ENCODE data around the gene TNRC18. TPM values are rescaled to one million over a fixed set of nuclear protein-coding genes. Genes with fewer than 3 reads are reported as not detected.
"Not testable (repeated sequence)": the region's sequence is repeated elsewhere in the genome, so short reads cannot be mapped to it uniquely, and the experiment has no call there.

TNRC18 gene
- total and polyA plus RNA-seq, 4 donors: 2.3 to 37.1 (median 20.4) TPM

DNA sequence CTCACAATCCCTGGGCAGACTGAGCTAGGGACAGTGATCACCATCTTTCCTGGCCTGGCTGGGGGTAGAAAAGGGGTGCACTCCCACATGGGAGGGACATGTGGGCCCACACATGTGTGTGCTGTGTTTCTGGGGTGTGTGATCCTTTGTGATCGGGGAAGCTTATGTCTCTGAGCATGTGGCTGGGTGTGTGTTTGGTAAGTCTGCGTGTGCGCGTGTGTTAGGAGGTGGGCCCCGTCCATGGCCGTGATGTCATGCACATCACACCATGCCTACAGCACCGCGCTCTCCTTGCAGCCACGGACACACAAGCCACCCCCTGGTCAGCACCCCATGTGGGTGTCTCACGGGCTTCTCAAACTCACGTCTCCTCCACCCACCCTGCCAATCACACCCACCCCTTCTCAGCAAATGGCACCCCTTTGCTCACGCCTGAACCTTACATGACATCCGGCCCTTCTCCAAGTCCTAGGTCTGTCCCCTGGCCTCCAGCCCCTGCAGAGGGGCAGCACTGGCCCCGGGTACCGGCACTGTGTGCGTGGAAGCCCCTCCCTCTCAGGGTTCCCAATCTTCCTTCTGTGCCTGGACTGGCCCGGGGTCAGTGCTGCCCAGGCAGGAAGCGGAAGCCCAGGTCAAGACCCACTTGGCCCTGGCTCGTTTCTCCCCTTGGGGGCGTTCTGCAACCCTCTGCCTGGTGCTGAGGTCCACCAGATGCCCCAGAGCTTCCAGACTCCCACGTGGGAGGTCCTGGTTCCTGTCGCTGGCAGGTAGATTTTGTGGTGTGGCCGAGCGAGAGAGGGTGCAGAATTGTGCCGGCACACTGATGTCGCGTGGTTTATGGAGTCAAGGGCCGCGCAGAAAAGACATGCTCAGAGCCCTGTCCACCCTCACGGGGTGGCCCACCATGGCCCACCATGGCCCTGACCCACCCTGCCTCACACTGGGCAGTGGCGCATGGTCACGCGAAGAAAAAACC is 128.3 kb downstream of the TNRC18 start:
- no peak for DNase-seq (ENCODE audit: low spot score)
- Histone ChIP-seq H3K27ac (ENCODE audit: low read depth in 1 of 2, low read length in 2 of 2) (no peak overlapping the region), H3K36me3 (ENCODE audit: control insufficient read depth in 4 of 4, insufficient read depth in 3 of 4, low read depth in 1 of 4, low read length in 3 of 4) (no peaks in the 10 kb centered on the region), H3K4me1 (ENCODE audit: control insufficient read depth in 4 of 4, insufficient read depth in 4 of 4, low read length in 3 of 4) (no peaks in the 10 kb centered on the region), H3K4me3 (ENCODE audit: low read depth in 1 of 3, low read length in 3 of 3) (no peak overlapping the region), H3K27me3 (ENCODE audit: control insufficient read depth in 4 of 4, insufficient read depth in 4 of 4, low read length in 3 of 4) (no peaks in the 10 kb centered on the region), H3K9me3 (ENCODE audit: control insufficient read depth in 4 of 4, low read length in 3 of 4) (no peaks in the 10 kb centered on the region), H3K9ac (ENCODE audit: low read depth in 1 of 2, low read length in 2 of 2) (no peak overlapping the region)
- 87% methylated on average over 33 of the region's 33 CpGs for WGBS
- TF ChIP-seq, protein P1, sequence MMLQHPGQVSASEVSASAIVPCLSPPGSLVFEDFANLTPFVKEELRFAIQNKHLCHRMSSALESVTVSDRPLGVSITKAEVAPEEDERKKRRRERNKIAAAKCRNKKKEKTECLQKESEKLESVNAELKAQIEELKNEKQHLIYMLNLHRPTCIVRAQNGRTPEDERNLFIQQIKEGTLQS (IDR thresholded peaks at IDR 0.05): no peak
- TF ChIP-seq SP1 (IDR thresholded peaks at IDR 0.05): no peak
- no peak for TF ChIP-seq RAD21 (IDR thresholded peaks at IDR 0.05)
- no peak for TF ChIP-seq FOXA2 (IDR thresholded peaks at IDR 0.05)
- TF ChIP-seq TAF1 (conservative IDR thresholded peaks at IDR 0.05): no peak
- no peak for TF ChIP-seq HNF4G (IDR thresholded peaks at IDR 0.05)
- TF ChIP-seq YY1 (IDR thresholded peaks at IDR 0.05): no peak
- TF ChIP-seq, protein P2, sequence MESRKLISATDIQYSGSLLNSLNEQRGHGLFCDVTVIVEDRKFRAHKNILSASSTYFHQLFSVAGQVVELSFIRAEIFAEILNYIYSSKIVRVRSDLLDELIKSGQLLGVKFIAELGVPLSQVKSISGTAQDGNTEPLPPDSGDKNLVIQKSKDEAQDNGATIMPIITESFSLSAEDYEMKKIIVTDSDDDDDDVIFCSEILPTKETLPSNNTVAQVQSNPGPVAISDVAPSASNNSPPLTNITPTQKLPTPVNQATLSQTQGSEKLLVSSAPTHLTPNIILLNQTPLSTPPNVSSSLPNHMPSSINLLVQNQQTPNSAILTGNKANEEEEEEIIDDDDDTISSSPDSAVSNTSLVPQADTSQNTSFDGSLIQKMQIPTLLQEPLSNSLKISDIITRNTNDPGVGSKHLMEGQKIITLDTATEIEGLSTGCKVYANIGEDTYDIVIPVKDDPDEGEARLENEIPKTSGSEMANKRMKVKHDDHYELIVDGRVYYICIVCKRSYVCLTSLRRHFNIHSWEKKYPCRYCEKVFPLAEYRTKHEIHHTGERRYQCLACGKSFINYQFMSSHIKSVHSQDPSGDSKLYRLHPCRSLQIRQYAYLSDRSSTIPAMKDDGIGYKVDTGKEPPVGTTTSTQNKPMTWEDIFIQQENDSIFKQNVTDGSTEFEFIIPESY (IDR thresholded peaks at IDR 0.05): no peak

DNA sequence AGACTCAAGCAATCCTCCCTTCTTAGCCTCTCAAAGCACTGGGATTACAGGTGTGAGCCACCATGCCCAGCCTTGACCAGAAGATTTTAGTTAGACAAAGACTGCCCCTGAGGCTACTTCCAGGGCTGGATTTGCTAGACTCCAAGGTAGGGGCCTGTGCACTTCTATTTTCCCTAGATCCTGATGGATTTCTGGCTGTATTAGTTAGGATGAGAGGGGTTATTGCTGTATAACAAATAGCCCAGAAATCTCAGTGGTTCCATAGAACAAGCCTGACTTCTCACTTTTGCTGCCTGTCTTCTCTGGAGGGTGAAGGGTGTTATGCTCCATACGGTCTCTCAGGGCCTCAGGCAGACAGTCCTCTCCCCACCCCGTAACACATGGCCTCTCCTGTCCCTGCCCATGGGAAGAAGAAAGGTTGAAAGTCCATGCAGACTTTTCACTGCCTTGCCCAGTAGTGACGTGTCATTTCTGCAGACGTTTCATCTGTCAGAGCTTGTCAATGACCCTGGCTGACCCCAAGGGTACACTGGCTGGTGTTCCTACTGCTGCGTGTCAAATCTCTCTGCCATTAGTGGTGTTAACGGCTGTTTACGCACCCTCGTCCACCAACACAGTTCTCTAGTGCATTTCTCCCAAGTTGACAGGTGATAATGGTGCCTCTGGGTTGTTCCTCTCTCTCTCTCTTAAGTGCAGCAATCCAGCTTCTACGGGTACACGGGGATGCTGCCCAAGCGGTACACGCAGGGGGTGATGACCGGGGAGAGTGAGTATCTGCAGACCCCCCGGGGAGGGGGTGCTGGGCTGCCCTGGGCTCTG is 129.3 kb downstream of the TNRC18 start:
- Histone ChIP-seq H3K27me3 (ENCODE audit: control insufficient read depth in 4 of 4, insufficient read depth in 4 of 4, low read length in 3 of 4) (no peaks in the 10 kb centered on the region), H3K4me3 (ENCODE audit: low read depth in 1 of 3, low read length in 3 of 3) (no peak overlapping the region), H3K4me1 (ENCODE audit: control insufficient read depth in 4 of 4, insufficient read depth in 4 of 4, low read length in 3 of 4) (no peaks in the 10 kb centered on the region), H3K9ac (ENCODE audit: low read depth in 1 of 2, low read length in 2 of 2) (no peak overlapping the region), H3K27ac (ENCODE audit: low read depth in 1 of 2, low read length in 2 of 2) (no peak overlapping the region), H3K36me3 (ENCODE audit: control insufficient read depth in 4 of 4, insufficient read depth in 3 of 4, low read depth in 1 of 4, low read length in 3 of 4) (no peaks in the 10 kb centered on the region), H3K9me3 (ENCODE audit: control insufficient read depth in 4 of 4, low read length in 3 of 4) (no peaks in the 10 kb centered on the region)
- no peak for DNase-seq (ENCODE audit: low spot score)
- 91% methylated on average over 14 of the region's 14 CpGs for WGBS
- TF ChIP-seq YY1 (IDR thresholded peaks at IDR 0.05) (no peak), TAF1 (conservative IDR thresholded peaks at IDR 0.05) (no peak), HNF4G (IDR thresholded peaks at IDR 0.05) (no peak), FOXA2 (IDR thresholded peaks at IDR 0.05) (no peak), HNF4A (conservative IDR thresholded peaks at IDR 0.05) (no peak)
- TF ChIP-seq, protein P3, sequence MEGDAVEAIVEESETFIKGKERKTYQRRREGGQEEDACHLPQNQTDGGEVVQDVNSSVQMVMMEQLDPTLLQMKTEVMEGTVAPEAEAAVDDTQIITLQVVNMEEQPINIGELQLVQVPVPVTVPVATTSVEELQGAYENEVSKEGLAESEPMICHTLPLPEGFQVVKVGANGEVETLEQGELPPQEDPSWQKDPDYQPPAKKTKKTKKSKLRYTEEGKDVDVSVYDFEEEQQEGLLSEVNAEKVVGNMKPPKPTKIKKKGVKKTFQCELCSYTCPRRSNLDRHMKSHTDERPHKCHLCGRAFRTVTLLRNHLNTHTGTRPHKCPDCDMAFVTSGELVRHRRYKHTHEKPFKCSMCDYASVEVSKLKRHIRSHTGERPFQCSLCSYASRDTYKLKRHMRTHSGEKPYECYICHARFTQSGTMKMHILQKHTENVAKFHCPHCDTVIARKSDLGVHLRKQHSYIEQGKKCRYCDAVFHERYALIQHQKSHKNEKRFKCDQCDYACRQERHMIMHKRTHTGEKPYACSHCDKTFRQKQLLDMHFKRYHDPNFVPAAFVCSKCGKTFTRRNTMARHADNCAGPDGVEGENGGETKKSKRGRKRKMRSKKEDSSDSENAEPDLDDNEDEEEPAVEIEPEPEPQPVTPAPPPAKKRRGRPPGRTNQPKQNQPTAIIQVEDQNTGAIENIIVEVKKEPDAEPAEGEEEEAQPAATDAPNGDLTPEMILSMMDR (IDR thresholded peaks at IDR 0.05; ENCODE audit: low read depth, low read length, missing input control): no peak

DNA sequence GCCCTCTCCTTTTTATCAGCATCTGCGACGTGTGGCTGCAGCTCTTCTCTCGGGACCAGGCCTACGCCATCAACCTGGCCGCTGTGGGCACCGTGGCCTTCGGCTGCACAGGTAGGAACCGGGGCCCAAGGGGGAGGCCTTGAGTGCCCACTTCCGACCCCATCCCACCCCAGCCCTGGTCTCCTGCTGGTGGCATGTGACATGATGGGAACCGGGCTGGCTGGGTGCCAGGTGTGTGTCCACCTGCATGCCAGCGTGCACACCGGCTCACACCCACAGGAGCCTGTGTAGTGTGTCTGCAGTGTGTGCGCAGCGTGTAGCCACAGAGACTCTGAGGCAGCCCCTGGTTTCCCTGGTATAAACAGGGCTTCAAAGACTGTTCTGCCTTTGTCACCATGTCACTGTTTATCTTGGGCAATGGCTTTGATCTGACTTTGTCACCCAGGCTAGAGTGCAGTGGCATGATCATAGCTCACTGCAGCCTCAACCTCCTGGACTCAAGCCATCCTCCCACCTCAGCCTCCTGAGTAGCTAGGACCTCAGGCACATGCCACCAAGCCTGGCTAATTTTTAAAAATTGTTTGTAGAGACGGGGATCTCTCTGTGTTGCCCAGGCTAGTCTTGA is 131.8 kb downstream of the TNRC18 start:
- 85% methylated on average over 15 of the region's 15 CpGs for WGBS

More for the DNA sequence above, 131.8 kb downstream of the TNRC18 start:
- H3K36me3 ChIP-seq (ENCODE audit: control insufficient read depth in 4 of 4, insufficient read depth in 3 of 4, low read depth in 1 of 4, low read length in 3 of 4); DNase-seq (ENCODE audit: low spot score); H3K4me3 ChIP-seq (ENCODE audit: low read depth in 1 of 3, low read length in 3 of 3); H3K9ac ChIP-seq (ENCODE audit: low read depth in 1 of 2, low read length in 2 of 2); H3K27ac ChIP-seq (ENCODE audit: low read depth in 1 of 2, low read length in 2 of 2); H3K4me1 ChIP-seq (ENCODE audit: control insufficient read depth in 4 of 4, insufficient read depth in 4 of 4, low read length in 3 of 4); H3K9me3 ChIP-seq (ENCODE audit: control insufficient read depth in 4 of 4, low read length in 3 of 4); H3K27me3 ChIP-seq (ENCODE audit: control insufficient read depth in 4 of 4, insufficient read depth in 4 of 4, low read length in 3 of 4): not testable (repeated sequence)

All from liver (tissue), 9 donors.